Adrenal gland (tissue), 12 donors: ENCODE results near the gene BMP4. TPM values are rescaled to one million over a fixed set of nuclear protein-coding genes. Genes with fewer than 3 reads are reported as not detected.

ENCODE experiments used
- DNase-seq, 7 donors: peaks; one replicate each; pipeline ENCODE4 v3.0.0-alpha.2; 2019 to 2020
- H3K27ac ChIP-seq, 5 donors: fragments of 200-600 bp; sonication (generic) in 4 of 5; 1 replicate in 3 of 5; 2 replicates in 2 of 5; pipeline versions ENCODE4 v1.5.1 to v1.8.0; 2016 to 2020; ENCODE audit warnings: mild to moderate bottlenecking in 1 of 5
- H3K27me3 ChIP-seq: fragments of 200-600 bp; 2 replicates; pipeline ENCODE4 v1.8.0; 2021
- H3K36me3 ChIP-seq, 2 donors: fragments of 200-600 bp; replicated peaks in 1 of 2; 1 replicate in 1 of 2; 2 replicates in 1 of 2; pipeline versions ENCODE4 v1.5.1 to v1.8.0; 2018 to 2022
- H3K4me1 ChIP-seq, 2 donors: fragments of 200-600 bp; replicated peaks in 1 of 2; 1 replicate in 1 of 2; 2 replicates in 1 of 2; pipeline versions ENCODE4 v1.5.1 to v1.8.0; 2018 to 2021
- H3K4me3 ChIP-seq, 4 donors: fragments of 200-600 bp; sonication (generic) in 3 of 4; one replicate each; pipeline ENCODE4 v1.5.1; 2016 to 2018
- H3K9me3 ChIP-seq, 3 donors: fragments of 200-600 bp; sonication (generic) in 1 of 3; replicated peaks in 1 of 3; 1 replicate in 2 of 3; 2 replicates in 1 of 3; pipeline versions ENCODE4 v1.5.1 to v1.8.0; 2016 to 2021
- POLR2A ChIP-seq, 2 donors: fragments of 450-650 bp; IDR thresholded peaks; one replicate each; pipeline ENCODE4 v1.6.1; 2017; ENCODE audit warnings: antibody characterized with exemption in 2 of 2, mild to moderate bottlenecking in 2 of 2, moderate library complexity in 1 of 2
- WGBS, 4 donors: extraction: QIAGEN DNeasy Blood & Tissue Kit in 2 of 4; methylation state at CpG; one replicate each; pipeline versions ENCODE4 v1.1.5 to v1.1.7; 2013 to 2017; 5-methylcytosine and 5-hydroxymethylcytosine counted together
- intact Hi-C, 2 donors: fragments of 100-400 bp; cut with DNase I; formaldehyde crosslinking; loops; one replicate each; pipeline versions ENCODE4 v1.14.1 to v1.15.0; 2022 to 2023
- polyA plus RNA-seq, 3 donors: library from polyadenylated mRNA; stranded (reverse); fragments of 200-250 nt in 2 of 3; fragments of 350-450 nt in 1 of 3; fragmentation: Illumina TruSeq in 1 of 3; extraction: RNeasy Lipid Tissue Mini Kit (QIAGEN cat#74804) in 1 of 3; gene quantifications; one replicate each; pipeline ENCODE4 v1.2.3, GENCODE V29; 2013 to 2014
- total RNA-seq, 9 donors: library from RNA; depleted of rRNA in 4 of 9; stranded (reverse); fragments of >200 nt in 4 of 9; fragments of 120-200 nt in 1 of 9; fragmentation: NEBNext Ultra II Directional in 1 of 9; extraction: Animal tissue kit (Norgen Biotek cat#: 25700) in 1 of 9; gene quantifications; one replicate each; pipeline versions ENCODE4 v1.1.0 to v1.2.4, GENCODE V29; 2013 to 2023
- TF ChIP-seq, protein P1 (sequence below), 6 experiments: fragments of 450-650 bp in 4 of 6; fragments of 200-600 bp in 2 of 6; sonication (generic) in 1 of 6; IDR thresholded peaks; 1 replicate in 5 of 6; 2 replicates in 1 of 6; pipeline versions ENCODE4 v1.5.1 to v1.8.0; 2016 to 2021; ENCODE audit warnings: antibody characterized with exemption in 6 of 6, mild to moderate bottlenecking in 2 of 6, moderate library complexity in 1 of 6
- donor health status: healthy with polysubstance abuse.
- donor health status: Bipolar disorder and iron deficiency.
- donor health status: DM: yes; HTN: yes; CAD: no.
- donor health status: DM: no; HTN: no; CAD: no.
- donor health status: DM: no; HTN: no; CAD: no.
- donor health status: DM: yes; HTN: yes; CAD: no.

The BMP4 gene
- total and polyA plus RNA-seq, 12 donors = 2.2 to 37.0 (median 19.4) TPM

GRCh38 chr14:53967606-53968005, 11.0 kb upstream of the BMP4 start:
- DNase-seq = peak in 1 of 7 donors; percentile 49
- no peaks in the 10 kb centered on the region for H3K9me3 ChIP-seq
- no peak overlapping the region for H3K4me3 ChIP-seq
- H3K27me3 ChIP-seq = no peaks in the 10 kb centered on the region
- 58 to 70% (median 63%) methylated on average over 2 of the region's 2 CpGs for WGBS, 4 donors
- intact Hi-C loops = loop anchor here in 1 of 2 donors (5.0 kb wide), 1 partner anchor 140 kb away; no protein-coding TSS in a partner anchor
- H3K4me1 ChIP-seq = peaks cover 0 to 6% of the 10 kb centered on the region in 2 donors
- H3K27ac ChIP-seq = no peak overlapping the region
- TF ChIP-seq, protein P1, sequence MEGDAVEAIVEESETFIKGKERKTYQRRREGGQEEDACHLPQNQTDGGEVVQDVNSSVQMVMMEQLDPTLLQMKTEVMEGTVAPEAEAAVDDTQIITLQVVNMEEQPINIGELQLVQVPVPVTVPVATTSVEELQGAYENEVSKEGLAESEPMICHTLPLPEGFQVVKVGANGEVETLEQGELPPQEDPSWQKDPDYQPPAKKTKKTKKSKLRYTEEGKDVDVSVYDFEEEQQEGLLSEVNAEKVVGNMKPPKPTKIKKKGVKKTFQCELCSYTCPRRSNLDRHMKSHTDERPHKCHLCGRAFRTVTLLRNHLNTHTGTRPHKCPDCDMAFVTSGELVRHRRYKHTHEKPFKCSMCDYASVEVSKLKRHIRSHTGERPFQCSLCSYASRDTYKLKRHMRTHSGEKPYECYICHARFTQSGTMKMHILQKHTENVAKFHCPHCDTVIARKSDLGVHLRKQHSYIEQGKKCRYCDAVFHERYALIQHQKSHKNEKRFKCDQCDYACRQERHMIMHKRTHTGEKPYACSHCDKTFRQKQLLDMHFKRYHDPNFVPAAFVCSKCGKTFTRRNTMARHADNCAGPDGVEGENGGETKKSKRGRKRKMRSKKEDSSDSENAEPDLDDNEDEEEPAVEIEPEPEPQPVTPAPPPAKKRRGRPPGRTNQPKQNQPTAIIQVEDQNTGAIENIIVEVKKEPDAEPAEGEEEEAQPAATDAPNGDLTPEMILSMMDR (IDR thresholded peaks at IDR 0.05) = no peak
- TF ChIP-seq POLR2A (IDR thresholded peaks at IDR 0.05) = no peak
- H3K36me3 ChIP-seq = no peaks in the 10 kb centered on the region

DNA sequence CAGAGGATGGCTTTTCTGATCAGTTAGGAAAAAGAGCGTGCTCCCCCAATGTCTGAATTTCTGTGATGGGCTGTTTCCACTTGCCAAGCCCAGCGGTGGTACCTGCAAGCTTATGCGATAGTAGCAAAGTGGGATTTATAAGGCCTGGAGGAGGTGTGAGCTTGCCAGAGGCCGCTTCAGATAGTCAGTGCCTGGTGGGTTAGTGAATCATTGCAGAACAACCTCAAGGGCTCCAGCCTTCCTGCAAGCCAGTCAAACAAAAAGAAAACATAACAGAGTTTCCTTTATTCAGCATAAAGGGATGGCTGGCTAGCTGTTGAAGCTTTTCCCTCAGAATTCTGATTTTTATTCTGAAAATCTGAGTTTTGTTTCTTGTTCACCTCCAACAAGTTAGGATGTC, 7.6 kb upstream of the BMP4 start:
- no peak for DNase-seq
- 81 to 88% (median 82%) methylated on average over 4 of the region's 4 CpGs for WGBS, 4 donors
- TF ChIP-seq POLR2A (IDR thresholded peaks at IDR 0.05) = no peak
- TF ChIP-seq, protein P1 (IDR thresholded peaks at IDR 0.05) = no peak
- Histone ChIP-seq H3K4me3 (no peak overlapping the region), H3K27me3 (peaks cover 7% of the 10 kb centered on the region), H3K36me3 (no peaks in the 10 kb centered on the region), H3K27ac (no peak overlapping the region), H3K9me3 (no peaks in the 10 kb centered on the region), H3K4me1 (peaks cover 0 to 6% of the 10 kb centered on the region in 2 donors)
- intact Hi-C loops = no loop called here

- H3K27me3 ChIP-seq = peaks cover 7% of the 10 kb centered on the region
- peak in 6 of 7 donors; percentile 29 to 67 (median 60) for DNase-seq
- TF ChIP-seq, protein P1 (IDR thresholded peaks at IDR 0.05) = peak; percentile 23 to 51 (median 42)
- no peak for TF ChIP-seq POLR2A (IDR thresholded peaks at IDR 0.05)
- no peaks in the 10 kb centered on the region for H3K9me3 ChIP-seq
- no peak overlapping the region for H3K27ac ChIP-seq
- intact Hi-C loops = no loop called here
- H3K36me3 ChIP-seq = no peaks in the 10 kb centered on the region
- WGBS, 4 donors = 13 to 22% (median 14%) methylated on average over 45 to 55 of the region's 55 CpGs
- H3K4me1 ChIP-seq = peaks cover 0 to 6% of the 10 kb centered on the region in 2 donors
- peak overlapping the region in 1 of 4 donors; percentile 44 for H3K4me3 ChIP-seq
Observed at GRCh38 chr14:53963320-53964227, 6.9 kb upstream of the BMP4 start.

DNA sequence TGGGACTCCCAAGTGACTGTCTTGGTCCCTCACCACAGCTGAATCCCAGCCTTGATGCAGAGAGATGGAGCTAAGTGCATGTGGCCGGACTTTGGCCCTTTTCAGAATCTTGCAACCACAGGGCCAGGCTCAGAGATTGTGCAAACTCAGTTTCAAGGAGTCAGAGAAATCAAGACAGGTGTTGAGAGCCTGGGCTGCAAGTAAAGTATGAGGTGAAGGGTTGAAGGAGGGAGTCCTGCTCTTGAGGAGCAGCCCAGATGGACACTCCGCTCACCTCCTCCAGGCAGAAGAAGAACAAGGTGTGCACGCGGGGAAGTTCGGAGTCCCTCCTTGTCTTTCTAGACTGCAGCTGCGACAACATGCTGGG, 6.3 kb upstream of the BMP4 start:
- intact Hi-C loops = no loop called here
- 61 to 77% (median 73%) methylated on average over 1 to 6 of the region's 6 CpGs for WGBS, 4 donors
- Histone ChIP-seq H3K4me3 (peak overlapping the region in 1 of 4 donors; percentile 44), H3K36me3 (no peaks in the 10 kb centered on the region), H3K4me1 (peaks cover 0 to 6% of the 10 kb centered on the region in 2 donors), H3K9me3 (no peaks in the 10 kb centered on the region), H3K27ac (no peak overlapping the region), H3K27me3 (peaks cover 7% of the 10 kb centered on the region)
- TF ChIP-seq, protein P1 (IDR thresholded peaks at IDR 0.05) = no peak
- no peak for TF ChIP-seq POLR2A (IDR thresholded peaks at IDR 0.05)
- DNase-seq = no peak
